GM21390 (cell line): ENCODE measurements around the gene SLC9A9.

Source experiments
- ATAC-seq: cut with Tn5 transposase; IDR thresholded peaks from one replicate; pipeline ENCODE4 v1.9.1; 2021; ENCODE audit not compliant: unreplicated experiment

SLC9A9 gene

DNA sequence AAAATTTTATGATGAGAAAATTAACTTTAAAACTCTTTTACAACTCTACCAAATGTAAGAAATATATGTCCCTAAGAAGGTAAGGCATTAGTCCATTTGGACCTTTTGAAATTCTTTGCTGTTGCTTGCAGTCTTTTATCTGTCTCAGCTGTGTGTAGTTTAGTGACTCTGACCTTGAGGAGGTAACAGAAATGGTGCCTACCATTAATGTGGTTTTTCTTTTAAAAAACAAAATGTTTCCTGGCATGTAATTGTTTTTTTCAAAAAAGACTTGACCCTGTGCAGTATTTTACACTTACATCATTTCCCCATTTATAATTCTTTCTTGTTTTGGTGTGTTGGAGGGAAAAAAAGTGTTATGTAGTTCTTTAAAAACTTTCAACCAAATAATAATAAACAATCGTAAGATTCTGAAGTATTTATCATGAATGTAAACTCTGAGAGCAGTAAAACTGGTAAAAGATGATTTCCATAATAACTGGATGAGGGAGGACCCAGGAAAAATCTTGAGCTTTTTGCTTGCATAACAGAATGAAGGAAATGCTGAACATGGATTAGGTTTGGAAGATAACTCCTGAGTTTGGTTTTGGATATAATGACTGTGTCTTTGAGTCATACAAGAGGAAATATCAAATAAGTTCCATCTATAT is 503.6 kb downstream of the SLC9A9 start:
- no peak for ATAC-seq

DNA sequence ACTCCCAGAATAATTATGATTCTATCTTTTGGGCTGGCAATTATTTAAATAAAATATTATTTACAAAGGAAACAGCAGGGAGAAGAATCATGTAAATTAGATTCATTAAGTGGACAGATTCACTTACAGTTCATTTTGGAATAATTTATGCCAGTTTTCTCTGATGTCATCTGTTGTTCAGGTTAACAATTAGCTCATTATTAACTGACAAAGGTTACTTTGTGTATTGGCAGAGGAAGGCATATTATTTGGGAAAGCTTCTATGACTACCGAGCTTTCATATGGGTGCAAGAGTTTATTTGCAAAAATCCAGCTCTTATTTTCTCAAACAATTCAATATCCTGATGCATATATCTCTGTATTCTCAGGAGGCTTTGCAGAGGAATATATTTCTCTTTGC is 504.3 kb downstream of the SLC9A9 start:
- ATAC-seq, result no peak

DNA sequence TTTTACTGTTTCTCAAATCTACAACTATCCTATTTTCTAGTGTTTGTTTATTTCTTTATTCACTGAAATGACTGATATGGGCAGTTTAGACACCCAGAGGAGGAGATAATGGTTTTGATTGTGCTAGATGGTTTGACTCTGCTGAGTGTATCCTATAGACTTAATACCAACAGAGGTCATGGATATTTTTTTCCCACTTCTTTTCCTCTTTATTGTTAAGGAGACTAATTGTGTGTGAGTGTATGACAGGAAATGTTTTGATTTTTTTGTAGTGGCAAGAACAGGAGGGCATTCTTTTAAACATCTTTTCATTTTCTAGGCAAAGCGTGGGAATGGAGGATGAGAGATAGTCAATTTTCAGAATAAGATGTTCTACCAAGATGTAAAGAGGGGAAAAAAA is 505.2 kb downstream of the SLC9A9 start:
- ATAC-seq, result no peak

DNA sequence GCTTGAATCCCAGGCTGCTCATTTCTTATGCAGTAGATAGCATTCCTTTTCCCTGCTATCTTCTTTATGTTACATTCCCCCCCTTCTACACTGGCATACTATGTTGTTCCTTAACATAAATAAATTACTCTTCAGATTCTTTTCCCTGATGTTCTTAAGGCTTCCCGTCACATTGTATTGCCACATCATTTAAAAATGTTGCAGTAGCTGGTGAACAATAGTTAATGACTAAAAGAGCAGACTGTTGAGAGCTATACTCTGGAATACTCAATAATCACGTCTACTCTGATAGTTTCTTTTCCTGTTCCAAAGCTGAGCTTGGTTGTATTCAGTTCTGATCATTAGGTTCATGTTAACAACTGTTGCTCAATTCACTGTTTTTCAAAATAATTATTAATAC is 508.8 kb downstream of the SLC9A9 start:
- no peak for ATAC-seq

GRCh38 chr3:143337387-143337786 is 510.9 kb downstream of the SLC9A9 start:
- ATAC-seq, result no peak

- ATAC-seq, result no peak
Observed at GRCh38 chr3:143334231-143334630, 514.0 kb downstream of the SLC9A9 start.

- ATAC-seq, result no peak
Observed at GRCh38 chr3:143333367-143333766, 514.9 kb downstream of the SLC9A9 start.

- no peak for ATAC-seq
Observed at GRCh38 chr3:143332026-143332425, 516.2 kb downstream of the SLC9A9 start.

- ATAC-seq, result no peak
Observed at GRCh38 chr3:143331350-143331749, 516.9 kb downstream of the SLC9A9 start.

- no peak for ATAC-seq
Observed at GRCh38 chr3:143330296-143330868, 517.9 kb downstream of the SLC9A9 start.

GRCh38 chr3:143329567-143330211 is 518.6 kb downstream of the SLC9A9 start:
- no peak for ATAC-seq

DNA sequence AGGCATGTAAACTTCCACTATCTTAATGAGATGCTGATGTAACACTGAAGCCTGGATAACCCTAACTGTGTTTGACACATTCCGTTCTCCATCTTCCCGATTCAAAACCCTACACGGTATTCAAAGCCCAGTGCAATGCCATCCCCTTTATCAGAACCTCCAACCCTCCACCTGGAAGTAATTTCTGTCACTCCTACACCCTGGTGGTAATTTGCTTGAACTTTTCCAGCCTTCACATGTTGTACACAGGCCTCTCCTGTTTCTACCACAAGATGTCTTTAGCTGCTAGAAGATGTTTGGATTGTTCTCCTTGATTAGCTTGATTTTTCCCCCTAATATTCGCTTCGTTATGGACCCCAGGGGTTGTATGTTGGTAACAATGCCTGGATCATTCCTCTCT is 519.8 kb downstream of the SLC9A9 start:
- no peak for ATAC-seq

DNA sequence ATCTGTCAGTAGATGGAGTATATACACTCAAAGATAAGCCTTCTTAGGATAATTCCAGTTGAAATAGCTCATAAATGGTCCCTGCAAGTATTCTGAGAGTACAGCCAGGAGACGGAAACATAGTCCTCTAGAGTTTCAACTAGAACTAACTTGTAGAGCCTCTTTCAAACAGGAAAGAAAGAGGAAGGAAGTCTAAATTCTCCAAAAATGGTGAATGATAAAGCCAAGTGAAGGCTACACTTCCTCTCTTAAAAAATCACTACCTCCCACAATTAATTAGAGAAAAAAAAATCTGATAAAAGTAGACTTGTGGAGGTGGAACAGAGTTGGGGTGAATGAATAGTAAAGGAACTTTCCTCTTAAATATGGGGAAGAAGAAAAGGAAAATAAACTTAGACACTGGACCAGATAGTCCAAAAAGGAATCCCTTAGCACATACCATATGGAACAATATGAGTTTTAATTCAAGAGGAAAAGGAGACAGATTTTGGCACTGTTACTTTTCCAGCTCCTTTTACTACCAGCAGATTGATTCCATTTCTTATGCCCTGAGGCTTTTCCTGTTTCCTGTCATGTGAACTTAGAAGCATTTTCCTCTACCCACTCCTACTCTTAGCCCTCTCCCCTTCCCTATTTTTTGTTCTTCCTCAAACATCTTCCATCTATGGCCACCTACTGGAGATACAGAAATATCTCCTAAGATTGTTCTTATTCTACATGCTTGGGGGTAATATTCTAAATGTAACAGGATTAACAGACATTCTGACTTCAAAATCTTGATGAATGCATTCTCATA is 521.1 kb downstream of the SLC9A9 start:
- ATAC-seq, result no peak

GRCh38 chr3:143321058-143321769 is 527.1 kb downstream of the SLC9A9 start:
- ATAC-seq, result no peak

DNA sequence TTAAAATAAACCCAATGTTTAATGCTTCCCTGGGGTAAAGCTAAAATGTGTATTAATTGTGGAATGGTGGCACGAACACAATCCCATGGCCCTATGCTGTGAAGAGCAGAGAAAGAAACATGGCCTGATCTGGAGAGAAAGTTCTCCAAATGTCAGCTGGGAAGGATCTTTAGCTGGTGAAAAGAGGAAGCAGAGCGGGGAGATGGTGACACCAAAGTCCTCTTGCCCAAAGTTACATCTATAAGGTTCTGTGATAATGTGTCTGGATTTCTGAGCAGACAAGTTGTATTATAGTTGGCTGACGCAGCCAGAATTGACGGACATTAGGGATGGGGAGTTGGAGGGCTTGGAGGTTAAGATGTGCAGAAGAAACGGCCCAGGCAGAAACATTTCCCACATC is 532.5 kb downstream of the SLC9A9 start:
- no peak for ATAC-seq

GRCh38 chr3:143314251-143315093 is 533.8 kb downstream of the SLC9A9 start:
- no peak for ATAC-seq

- no peak for ATAC-seq
Observed at GRCh38 chr3:143313893-143314188, 534.4 kb downstream of the SLC9A9 start.

DNA sequence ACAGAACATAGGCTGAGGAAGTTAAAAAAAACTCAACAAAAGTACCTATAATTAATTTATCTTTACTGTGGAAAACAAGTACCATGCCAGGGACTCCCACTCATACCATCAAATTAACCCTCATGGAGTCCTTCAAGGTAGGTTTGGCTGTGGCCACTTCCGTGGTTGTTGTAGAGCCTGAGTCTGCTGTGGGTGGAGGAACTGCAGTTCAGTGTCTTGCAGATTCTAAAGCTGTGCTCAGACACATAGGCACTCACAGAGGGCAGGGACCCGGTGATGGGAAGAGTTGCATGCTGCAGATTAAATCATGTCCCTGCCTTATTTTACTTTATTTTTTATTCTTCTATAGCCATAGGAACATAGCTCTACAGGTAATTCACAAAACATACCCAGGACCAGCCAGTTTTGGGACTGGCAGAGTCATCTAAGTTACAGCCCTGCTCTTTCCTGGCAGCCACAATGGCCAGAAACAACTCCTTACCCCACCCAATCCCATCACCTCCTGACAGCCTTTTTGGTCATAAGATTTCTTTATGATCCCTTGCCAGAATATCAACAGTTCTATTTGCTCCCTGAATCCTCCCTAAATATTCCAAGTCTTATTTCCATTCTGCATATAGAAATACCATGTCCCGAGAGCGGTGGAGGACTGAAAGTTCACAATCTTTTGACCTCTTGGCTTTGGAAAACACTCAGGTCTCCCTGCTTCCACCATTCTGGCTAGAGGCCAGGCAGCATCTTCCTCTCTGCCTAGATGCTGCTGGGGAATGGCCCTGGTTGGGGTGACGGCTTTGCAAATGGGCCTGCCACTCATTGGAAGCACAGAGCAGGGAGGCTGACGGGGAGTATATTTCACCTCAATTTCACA is 535.0 kb downstream of the SLC9A9 start:
- no peak for ATAC-seq

GRCh38 chr3:143311096-143311495 is 537.2 kb downstream of the SLC9A9 start:
- no peak for ATAC-seq

GRCh38 chr3:143309705-143310104 is 538.6 kb downstream of the SLC9A9 start:
- ATAC-seq, result no peak
